ENCODE data around the gene TMEM44.

DNA sequence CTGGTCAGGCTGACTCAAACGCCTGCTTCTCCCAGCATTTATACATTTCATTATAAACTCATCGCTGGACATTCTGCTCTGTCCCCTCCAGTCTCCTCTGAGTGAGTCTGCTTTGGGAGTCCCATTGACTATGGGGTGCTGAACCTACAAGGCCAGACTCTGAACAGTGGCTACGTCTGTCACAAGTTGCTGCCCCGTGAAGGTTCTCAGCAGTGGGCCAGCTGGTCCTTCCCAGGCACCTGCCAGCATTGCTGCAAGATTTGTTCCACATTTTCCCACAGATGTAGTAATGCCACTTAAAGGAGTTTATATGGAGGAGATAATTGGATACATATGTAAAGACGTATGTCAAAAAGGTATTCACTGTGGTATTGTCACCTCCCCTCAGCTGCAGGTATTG lies 73.7 kb downstream of the TMEM44 start:
- no peak for TF ChIP-seq RFX5 (IDR thresholded peaks at IDR 0.05; ENCODE audit: low read depth, low read length)
- TF ChIP-seq, protein P1, sequence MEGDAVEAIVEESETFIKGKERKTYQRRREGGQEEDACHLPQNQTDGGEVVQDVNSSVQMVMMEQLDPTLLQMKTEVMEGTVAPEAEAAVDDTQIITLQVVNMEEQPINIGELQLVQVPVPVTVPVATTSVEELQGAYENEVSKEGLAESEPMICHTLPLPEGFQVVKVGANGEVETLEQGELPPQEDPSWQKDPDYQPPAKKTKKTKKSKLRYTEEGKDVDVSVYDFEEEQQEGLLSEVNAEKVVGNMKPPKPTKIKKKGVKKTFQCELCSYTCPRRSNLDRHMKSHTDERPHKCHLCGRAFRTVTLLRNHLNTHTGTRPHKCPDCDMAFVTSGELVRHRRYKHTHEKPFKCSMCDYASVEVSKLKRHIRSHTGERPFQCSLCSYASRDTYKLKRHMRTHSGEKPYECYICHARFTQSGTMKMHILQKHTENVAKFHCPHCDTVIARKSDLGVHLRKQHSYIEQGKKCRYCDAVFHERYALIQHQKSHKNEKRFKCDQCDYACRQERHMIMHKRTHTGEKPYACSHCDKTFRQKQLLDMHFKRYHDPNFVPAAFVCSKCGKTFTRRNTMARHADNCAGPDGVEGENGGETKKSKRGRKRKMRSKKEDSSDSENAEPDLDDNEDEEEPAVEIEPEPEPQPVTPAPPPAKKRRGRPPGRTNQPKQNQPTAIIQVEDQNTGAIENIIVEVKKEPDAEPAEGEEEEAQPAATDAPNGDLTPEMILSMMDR (conservative IDR thresholded peaks at IDR 0.05; ENCODE audit: low read depth, low read length): no peak
- TF ChIP-seq POLR2A (IDR thresholded peaks at IDR 0.05; ENCODE audit: low read depth, low read length): no peak
- TF ChIP-seq MXI1 (IDR thresholded peaks at IDR 0.05; ENCODE audit: borderline replicate concordance, low read depth, low read length): no peak
- TF ChIP-seq, protein P2, sequence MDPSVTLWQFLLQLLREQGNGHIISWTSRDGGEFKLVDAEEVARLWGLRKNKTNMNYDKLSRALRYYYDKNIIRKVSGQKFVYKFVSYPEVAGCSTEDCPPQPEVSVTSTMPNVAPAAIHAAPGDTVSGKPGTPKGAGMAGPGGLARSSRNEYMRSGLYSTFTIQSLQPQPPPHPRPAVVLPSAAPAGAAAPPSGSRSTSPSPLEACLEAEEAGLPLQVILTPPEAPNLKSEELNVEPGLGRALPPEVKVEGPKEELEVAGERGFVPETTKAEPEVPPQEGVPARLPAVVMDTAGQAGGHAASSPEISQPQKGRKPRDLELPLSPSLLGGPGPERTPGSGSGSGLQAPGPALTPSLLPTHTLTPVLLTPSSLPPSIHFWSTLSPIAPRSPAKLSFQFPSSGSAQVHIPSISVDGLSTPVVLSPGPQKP (IDR thresholded peaks at IDR 0.05; ENCODE audit: borderline replicate concordance, low read depth, low read length): no peak
- TF ChIP-seq FOS (IDR thresholded peaks at IDR 0.05; ENCODE audit: low read depth, low read length): no peak
- TF ChIP-seq SMC3 (IDR thresholded peaks at IDR 0.05; ENCODE audit: low read depth, low read length): no peak
- TF ChIP-seq USF2 (IDR thresholded peaks at IDR 0.05; ENCODE audit: low read depth, low read length): no peak
- TF ChIP-seq RAD21 (IDR thresholded peaks at IDR 0.05; ENCODE audit: low read length): no peak
